ENCODE measurements around the gene STX1B.

Gene STX1B

GRCh38 chr16:30995927-30996323 is 14.5 kb downstream of the STX1B start:
- no peak for DNase-seq

GRCh38 chr16:30992931-30993816 is 17.3 kb downstream of the STX1B start:
- DNase-seq = no peak

DNA sequence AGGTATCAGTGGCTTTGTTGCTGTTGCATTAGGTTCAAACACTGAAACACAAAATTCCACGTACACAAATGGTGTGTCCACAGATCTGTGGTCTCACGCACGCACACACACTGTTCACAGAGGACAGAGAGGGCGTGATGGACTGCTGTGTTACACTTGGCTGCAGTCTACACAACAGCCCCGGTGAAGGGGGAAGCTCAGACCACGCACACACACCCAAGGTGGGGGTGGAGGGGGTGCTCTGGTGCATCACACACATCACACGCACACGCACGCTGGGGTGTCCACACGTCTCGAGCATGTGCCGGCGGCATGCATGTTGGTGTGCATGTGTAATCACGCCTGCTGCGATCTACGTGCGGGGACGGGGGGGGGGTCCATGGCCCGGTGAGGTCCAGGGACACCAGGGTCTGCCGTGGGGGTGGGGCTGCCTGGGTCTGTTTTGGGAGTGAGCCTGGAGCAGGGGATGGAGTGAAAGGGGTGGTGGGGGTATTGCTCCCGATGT is 18.1 kb downstream of the STX1B start:
- no peak for DNase-seq

- DNase-seq = no peak
Observed at GRCh38 chr16:30991052-30991451, 19.4 kb downstream of the STX1B start.

DNA sequence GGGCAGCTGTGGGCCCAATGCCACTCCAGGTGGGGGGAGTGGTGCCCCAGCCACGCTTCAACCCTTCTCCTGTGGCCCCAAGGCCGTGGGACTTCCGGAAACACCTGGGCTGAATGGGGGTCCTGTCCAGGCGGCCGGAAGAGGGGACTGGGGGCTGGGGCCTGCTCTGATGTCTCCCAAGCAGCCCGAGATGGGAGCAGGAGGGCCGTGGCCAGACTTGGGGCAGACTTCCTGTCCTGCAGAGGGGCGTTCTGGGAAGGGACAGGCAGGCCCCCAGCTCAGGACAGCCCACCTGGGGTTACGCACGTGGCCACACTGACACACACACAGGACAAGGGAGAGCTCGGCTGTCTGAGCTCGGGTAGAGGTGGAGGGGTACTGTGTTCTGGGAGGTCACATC is 20.3 kb downstream of the STX1B start:
- no peak for DNase-seq

GRCh38 chr16:30989469-30990047 is 20.9 kb downstream of the STX1B start:
- DNase-seq = no peak

GRCh38 chr16:30987581-30988190 is 22.8 kb downstream of the STX1B start:
- no peak for DNase-seq

- DNase-seq = no peak
Observed at GRCh38 chr16:30986129-30986991, 24.1 kb downstream of the STX1B start.

- peak; percentile 47 for DNase-seq
Observed at GRCh38 chr16:30985401-30986128, 24.9 kb downstream of the STX1B start.

DNA sequence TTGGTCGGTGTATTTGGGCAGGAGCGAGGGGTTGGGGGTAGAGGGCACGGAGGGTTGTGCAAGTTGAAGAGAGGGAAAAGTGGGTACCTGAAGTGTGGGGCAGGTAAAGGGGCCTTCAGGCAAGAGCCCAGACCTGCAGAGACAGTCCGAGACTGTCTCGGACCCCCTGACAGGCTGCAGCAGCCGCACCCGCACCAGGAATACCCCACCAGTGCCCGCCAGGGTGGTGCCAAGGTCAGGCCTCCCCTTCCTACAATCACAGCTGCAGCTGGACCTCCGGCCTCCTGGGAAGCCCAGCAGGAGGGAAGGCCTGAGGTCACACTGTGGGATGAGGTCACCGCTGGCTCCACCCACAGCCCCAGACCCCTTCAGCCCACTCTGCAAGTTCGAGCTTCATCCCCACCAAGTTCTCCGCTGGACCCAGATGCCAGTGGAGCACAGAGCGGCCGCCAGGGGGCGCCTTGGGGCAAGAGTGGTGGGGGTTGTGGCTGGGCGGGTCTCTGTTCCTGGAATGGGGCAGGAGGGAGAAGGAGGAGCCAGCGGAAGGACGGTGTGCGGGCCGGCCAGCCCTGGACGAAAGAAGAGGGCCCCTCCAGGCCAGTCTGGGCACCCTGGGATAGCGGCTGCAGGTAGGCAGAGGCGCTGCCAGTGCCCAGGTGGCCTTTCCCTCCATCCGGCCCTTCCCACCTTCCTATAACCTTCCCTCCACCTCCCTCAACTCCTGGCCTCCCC is 25.6 kb downstream of the STX1B start, which contains the start of gene HSD3B7:
HSD3B7 (plus strand) TSS at position 539 of the 732 bp plus-strand sequence. CDS start 452 bp downstream, outside the sequence.
- DNase-seq = peak; percentile 77

DNA sequence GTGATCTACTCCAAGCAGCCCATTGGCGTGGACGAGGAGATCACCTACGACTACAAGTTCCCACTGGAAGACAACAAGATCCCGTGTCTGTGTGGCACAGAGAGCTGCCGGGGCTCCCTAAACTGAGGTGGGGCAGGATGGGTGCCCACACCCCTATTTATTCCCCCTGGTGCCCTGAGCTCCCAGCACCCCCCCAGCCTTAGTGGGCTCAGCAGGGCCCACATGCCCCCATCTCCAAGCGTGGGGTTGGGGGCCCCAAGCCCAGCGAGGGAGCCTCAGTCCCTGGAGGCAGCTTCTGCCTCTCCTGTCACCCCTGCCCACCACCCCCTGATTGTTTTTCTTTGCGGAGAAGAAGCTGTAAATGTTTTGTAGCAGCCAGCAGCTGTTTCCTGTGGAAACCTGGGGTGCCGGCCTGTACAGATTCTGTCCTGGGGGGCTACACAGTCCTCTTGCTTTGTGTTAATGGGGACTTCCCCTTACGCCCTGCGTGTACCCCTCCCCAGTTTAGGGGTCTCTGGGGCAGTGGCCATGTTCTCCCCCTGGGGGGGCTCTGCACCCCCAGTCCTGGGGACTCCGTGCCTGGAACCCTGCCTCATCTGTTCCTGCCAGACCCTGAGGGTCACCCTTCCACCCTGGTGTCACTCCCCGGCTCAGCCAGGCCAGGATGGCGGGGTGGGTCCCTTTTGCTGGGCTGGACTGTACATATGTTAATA is 26.4 kb downstream of the STX1B start:
- no peak for DNase-seq

- DNase-seq = no peak
Observed at GRCh38 chr16:30983289-30983889, 27.0 kb downstream of the STX1B start.

DNA sequence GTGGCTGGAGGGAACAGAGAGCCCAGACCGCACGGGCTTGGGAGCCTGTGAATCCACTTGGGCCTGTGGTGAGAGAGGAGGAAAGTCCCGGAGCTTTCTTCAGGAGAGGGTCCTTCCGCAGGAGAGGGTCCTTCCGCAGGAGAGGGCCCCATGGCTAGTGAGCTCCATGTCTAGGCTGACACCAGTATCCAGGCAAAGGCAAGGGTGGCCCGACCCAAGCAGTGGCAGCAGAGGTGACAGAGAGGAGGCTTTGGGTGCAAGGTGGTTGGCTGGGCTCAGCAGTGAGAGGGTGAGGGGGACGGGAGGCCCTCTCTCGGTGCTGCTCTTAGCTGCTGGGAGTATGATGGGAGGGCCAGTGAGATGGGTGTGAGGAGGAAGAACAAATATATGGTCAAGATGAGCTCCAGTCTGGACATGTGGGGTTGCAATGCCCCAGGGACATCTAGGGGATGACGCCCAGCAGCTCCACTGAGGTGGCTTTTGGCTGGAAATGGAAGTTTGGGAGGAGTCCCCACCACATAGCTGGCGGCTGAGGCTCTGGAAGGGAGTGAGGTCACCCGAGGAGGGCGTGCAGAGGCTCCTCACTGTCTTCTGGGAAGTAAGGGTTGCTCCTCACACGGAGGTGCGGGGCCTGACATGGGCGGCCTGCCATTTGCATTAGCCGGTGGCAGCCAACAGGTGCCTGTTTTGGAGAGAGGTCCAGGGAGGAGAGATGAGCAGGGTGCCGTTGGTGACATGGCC is 27.7 kb downstream of the STX1B start:
- DNase-seq = no peak

DNA sequence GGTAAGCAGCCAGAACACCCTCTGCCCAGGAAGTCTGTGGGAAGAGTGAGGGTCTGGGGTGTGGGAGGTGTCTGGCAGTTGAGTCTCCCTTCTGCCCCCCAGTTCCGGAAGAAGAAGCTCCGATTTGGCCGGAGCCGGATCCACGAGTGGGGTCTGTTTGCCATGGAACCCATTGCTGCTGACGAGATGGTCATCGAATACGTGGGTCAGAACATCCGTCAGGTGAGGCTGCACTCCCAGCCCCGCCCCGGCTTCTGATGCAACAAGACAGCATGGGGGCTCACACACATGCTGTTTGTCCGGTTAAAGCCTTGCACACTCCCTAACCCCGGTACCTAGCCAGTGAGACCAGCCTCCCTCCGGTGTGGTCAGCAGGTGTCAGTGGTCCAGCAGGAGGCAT is 29.5 kb downstream of the STX1B start:
- no peak for DNase-seq

DNA sequence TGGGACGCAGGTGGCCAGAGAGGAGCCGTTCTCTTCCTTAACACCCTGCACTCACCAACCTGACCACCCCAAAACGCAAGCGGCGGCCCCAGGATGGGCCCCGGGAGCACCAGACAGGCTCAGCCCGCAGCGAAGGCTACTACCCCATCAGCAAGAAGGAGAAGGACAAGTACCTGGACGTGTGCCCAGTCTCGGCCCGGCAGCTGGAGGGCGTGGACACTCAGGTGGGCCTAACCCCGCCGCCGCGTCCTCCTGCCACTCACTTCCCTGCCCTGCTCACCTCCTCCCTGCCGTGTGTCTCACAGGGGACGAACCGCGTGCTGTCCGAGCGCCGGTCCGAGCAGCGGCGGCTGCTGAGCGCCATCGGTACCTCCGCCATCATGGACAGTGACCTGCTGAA is 30.0 kb downstream of the STX1B start:
- no peak for DNase-seq

DNA sequence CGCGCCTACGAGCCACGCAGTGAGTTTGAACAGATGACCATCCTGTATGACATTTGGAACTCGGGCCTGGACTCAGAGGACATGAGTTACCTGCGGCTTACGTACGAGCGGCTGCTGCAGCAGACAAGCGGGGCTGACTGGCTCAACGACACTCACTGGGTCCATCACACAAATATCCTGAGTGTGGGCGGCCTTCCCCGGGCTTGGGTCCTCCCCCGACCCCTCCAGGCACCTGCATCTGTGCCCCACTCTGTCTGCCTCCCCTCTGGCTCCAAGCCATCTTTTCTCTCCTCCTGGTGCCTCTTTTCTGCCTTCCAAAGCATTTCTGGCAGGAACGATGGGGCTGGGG is 30.4 kb downstream of the STX1B start:
- DNase-seq = no peak

GRCh38 chr16:30979170-30980022 is 31.0 kb downstream of the STX1B start:
- no peak for DNase-seq

GRCh38 chr16:30977502-30977901 is 32.9 kb downstream of the STX1B start:
- no peak for DNase-seq

GRCh38 chr16:30976486-30976885 is 34.0 kb downstream of the STX1B start:
- no peak for DNase-seq

Data from HCEC 1CT (cell line).